Measurements from ENCODE around the gene UNK.
"Not testable (repeated sequence)": the region's sequence is repeated elsewhere in the genome, so short reads cannot be mapped to it uniquely, and the experiment has no call there.

Gene UNK

GRCh38 chr17:75773121-75773807 is 11.3 kb upstream of the UNK start:
- DNase-seq (ENCODE audit: low spot score): no peak

- no peak for DNase-seq (ENCODE audit: low spot score)
Observed at GRCh38 chr17:75773808-75774470, 10.7 kb upstream of the UNK start.

- DNase-seq (ENCODE audit: low spot score): no peak
Observed at GRCh38 chr17:75774471-75774990, 10.1 kb upstream of the UNK start.

- DNase-seq (ENCODE audit: low spot score): no peak
Observed at GRCh38 chr17:75774991-75775668, 9.5 kb upstream of the UNK start.

- DNase-seq (ENCODE audit: low spot score): no peak
Observed at GRCh38 chr17:75776386-75777295, 8.0 kb upstream of the UNK start.

GRCh38 chr17:75777296-75777922 is 7.2 kb upstream of the UNK start:
- DNase-seq (ENCODE audit: low spot score): no peak

- not testable (repeated sequence) for DNase-seq (ENCODE audit: low spot score)
Observed at GRCh38 chr17:75778066-75778860, 6.3 kb upstream of the UNK start.

GRCh38 chr17:75778861-75779249 is 5.8 kb upstream of the UNK start:
- DNase-seq (ENCODE audit: low spot score): no peak

- DNase-seq (ENCODE audit: low spot score): peak; percentile 100
Observed at GRCh38 chr17:75779250-75779986, 5.2 kb upstream of the UNK start.

GRCh38 chr17:75779987-75780889 is 4.4 kb upstream of the UNK start:
- no peak for DNase-seq (ENCODE audit: low spot score)

GRCh38 chr17:75783069-75783783 is 1.4 kb upstream of the UNK start:
- DNase-seq (ENCODE audit: low spot score): peak; percentile 87

- no peak for DNase-seq (ENCODE audit: low spot score)
Observed at GRCh38 chr17:75783803-75784472, 668 bp upstream of the UNK start.

- DNase-seq (ENCODE audit: low spot score): peak; percentile 86
Observed at GRCh38 chr17:75785016-75785890, 647 bp downstream of the UNK start.

GRCh38 chr17:75791254-75791653 is 6.6 kb downstream of the UNK start:
- no peak for DNase-seq (ENCODE audit: low spot score)

- DNase-seq (ENCODE audit: low spot score): no peak
Observed at GRCh38 chr17:75793460-75793859, 8.9 kb downstream of the UNK start.

- DNase-seq (ENCODE audit: low spot score): no peak
Observed at GRCh38 chr17:75795820-75796607, 11.4 kb downstream of the UNK start.

Measured in pons (tissue), 1 donor.